ENCODE measurements around the gene CA10.

Gene CA10

DNA sequence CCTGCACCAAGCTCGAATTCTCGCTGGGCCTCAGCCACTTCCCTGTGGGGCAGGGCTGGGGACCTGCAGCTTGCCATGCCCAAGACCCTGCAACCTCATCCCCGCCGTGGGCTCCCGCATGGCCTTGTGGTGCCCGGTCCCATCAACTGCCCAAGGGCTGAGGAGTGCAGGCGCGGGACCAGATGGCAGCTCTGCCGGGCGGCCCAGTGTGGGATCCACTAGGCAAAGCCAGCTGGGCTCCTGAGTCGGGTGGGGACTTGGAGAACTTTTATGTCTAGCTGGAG is 489.6 kb downstream of the CA10 start:
- no peak for DNase-seq

DNA sequence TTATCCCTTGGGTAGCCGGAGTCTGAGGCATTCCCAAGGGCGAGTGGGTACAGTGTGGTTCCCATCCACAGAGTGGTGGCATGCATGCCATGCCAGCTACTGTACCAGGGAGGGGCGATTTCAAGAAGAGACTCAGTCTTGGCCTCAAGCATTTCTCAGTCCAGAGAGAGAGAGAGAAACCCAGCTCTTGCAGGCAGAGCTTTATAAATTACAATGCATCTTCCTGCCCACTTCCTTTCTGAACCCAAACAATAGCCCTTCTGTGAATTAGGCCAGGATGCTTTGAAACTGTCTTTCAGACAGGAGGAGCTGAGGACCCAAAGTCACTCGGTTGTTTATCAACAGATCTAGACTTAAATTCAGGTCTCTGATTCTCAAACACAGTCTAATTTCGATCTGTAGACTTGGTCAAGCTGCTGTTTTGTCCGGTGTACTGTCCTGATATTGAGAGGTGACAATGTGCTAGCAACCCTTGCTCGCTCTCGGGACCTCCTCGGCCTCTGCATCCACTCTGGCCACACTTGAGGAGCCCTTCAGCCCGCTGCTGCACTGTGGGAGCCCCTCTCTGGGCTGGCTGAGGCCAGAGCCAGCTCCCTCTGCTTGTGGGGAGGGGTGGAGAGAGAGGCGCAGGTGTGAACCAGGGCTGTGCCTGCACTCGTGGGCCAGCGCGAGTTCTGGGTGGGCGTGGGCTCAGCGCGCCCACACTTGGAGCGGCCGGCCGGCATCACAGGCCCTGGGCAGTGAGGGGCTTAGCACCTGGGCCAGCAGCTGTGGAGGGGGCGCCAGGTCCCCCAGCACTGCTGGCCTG is 490.2 kb downstream of the CA10 start:
- DNase-seq: no peak

DNA sequence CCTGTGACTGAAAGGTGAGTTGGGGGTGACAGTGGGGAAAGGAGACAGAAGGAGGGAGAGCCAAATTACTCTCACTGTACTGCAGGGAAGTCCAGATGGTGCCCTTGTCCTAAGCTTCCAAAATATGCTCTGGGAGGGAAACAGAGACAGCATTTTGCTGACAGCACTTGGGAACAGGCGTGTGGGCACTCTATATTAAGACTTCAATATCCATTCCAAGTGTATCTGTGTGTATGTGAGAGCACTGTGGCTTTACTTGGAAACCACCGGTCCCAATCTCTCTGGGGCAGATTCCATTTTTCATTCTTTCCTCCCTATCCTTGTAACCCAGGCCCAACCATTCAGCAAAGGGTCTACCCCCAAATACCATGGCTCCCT is 490.8 kb downstream of the CA10 start:
- no peak for DNase-seq

DNA sequence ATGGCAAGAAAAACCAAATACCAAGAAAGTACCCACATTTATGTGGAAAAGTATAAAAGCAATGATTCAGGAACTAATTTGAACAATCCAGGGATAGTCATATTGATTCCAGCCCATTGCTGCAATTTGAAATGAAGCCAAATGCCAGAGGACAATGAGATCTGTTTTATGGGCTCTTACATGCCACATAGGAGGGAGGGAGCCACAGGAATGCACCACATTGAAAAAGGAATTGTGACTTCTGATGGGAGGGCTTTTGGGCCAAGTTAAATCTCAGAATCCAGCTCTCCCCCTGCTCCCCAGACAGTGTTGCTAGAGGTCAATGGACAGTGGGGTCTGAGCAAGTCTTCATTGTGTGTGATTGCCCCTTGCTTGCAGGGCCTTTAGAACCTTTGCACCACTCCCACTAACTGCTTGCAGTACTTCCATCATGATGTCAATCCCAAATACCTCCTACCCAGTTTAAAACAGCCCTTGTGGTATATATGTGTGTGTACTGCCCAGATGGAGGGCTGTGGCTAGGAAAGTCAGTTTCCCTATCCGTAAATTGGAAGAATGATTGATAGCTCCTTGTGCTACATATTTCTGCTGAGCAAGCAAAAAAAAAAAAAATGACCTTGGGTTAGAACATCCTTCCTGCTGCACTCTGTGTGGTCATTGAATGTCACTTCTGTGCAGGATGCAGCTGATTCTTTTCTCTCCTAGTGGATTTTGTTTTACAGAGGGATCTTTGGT is 491.4 kb downstream of the CA10 start:
- DNase-seq: no peak

DNA sequence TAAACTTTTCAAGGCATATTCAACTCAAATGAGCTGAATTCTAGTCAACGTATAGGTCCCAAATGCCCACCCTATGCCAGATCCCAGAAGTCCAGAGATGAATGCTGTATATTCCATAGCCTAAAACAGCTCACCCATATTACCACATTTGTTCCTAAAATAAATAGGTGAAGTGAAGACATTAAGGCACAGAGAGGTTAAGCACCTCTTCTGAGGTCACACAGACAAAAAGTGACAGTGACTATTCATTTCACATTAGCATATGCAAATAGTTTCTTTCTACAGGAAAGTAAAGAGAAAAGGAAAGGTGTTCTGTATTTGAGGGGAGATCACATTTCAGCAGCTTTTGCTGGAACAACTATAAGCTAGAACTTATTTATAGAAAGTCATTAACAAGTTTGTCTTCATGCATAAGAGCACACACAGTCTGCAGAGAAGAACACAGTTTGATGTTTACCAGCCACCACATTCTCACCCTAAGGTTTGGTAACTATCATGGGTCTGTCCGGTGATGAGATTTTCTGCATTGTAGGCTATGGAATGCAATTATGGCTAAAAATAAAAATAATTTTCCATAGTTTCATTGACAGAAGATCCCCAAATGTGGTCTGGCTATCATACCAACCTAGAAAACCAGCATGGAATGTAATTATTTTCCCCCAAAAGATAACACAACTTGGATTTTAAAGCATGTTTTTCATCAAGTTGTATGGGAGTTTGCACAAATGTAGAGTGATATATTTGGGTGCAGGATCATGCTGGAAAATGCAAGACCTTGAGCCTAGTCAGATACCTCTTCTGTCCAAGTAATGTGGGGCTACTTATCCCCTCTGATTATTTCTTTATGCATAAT is 496.1 kb downstream of the CA10 start:
- no peak for DNase-seq

DNA sequence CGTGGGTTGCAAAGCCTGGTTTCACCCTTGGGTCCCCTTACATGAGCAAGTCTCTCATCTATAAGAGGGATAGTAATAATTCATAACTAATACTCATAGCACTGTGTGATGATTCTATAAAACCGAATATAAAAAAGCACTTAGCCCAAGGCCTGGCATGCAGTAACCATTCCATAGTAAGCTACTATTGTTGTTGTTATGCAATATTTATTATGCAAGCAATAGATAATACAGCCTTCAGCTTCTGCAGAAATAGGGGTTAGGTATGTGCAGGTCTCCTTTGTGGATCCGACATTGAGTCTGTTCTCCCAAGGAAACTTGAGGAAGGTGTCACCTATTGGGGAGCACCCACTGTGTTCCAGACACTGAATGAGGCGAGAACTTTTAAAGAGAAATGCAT is 497.1 kb downstream of the CA10 start:
- no peak for DNase-seq

DNA sequence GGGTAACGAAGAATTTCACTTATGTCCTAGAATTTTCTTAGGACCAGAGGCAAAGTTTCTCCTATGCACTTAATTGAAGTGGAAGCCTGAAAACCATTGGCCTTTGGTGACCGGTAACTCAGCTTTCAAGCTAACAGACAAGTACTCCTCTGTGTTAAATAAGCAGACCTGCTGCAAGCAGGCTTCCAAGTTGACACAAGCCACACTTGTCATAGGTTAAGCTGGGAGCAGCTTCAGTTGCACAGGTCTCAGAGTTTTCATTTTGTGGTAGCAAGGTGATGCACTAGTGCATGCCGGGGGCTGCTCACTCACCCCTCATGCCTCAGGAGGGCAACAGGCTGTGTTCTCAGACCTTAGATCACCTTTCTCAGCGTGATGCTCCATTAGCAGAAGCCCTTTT is 498.2 kb downstream of the CA10 start:
- no peak for DNase-seq

DNA sequence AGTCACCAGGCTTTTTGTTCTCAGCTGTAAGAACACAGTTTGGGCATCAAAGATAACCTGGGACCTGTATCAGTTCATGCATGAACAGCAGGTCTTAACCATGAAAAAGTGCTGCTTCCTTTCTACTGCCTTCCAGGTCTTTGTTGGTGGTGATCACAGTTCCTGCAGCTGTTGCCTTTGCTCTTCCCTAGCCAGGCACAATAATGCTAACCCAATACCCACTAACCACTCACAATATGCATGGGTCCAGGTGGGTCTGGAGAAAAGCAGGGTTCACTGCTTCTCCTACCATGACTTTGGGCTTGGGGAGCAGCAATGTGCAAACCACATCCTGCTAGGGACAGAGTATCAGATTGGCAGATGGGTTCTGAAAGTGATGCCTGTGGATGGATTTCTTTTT is 501.3 kb downstream of the CA10 start:
- DNase-seq: no peak

DNA sequence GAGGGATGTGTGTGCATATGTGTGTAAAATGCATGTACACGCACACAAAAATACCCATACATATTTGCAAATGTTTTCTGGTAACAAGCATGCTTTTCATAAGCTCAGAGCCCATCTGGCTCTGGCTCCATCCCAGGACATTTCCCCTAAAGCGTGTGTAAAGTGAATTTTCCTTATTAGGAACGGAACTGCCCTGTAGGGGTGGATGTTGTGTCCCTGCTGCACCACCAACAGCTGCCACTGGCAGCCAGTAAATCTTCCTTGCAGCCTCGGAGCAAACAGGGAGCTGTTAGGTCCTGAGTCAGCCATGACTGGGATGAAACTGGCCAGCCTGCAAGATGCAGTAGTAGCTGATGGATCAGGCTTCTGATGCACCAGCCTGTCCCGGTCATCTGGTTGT is 504.6 kb downstream of the CA10 start:
- no peak for DNase-seq

DNA sequence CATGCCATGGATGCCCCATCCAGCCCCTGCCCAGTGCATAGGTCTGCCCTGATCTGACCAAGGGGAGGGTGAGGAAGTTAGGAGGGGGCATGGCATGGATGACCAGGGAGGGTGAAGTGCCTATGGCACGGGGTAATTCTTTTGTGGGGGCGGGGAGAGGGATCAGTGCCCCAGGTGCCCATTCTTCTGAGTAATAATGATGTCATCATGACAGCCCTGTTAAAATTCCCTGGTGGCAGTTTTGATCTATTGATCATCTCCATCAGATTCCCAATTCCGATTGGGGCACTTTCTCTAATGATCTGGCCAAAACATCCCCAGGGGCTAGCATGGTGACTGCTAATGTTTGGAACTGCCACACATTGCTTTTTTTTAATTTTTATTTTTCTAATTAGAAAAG is 506.0 kb downstream of the CA10 start:
- no peak for DNase-seq

DNA sequence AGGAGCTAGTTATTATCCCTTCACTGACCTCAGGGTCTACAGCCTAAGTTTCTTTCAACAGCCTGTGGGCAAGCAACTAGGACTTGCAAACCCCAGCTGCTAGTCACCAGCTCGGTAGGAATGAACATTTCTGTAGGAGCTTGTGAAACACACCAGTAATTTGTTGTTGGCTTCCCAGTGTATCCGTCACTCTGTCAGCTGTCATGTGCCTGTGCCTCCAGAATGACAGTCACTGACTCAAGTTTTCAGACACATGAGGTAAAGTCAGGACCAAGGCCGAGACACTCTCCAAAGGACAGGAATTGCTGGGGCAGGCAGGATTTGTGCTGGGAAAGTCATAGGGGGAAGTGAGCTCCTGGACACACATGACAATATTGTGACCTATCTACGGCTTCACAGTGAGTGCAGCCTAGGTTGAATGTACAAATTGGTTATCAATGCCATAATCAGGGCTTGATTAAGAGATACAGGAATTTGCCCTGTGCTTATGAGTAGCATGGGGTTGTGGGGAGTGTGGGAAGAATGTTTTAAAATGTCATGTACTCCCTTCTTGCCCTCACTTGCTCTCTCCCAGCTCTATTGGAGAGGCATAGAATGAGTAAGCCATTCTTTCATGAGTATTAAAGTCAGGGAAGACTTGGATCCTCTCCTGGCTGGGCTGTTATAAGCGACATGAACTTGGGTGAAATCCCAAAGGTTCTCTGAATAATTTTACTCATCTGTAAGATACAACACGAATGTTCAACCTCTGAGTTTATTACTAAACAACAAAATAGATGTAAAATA is 506.8 kb downstream of the CA10 start:
- no peak for DNase-seq

DNA sequence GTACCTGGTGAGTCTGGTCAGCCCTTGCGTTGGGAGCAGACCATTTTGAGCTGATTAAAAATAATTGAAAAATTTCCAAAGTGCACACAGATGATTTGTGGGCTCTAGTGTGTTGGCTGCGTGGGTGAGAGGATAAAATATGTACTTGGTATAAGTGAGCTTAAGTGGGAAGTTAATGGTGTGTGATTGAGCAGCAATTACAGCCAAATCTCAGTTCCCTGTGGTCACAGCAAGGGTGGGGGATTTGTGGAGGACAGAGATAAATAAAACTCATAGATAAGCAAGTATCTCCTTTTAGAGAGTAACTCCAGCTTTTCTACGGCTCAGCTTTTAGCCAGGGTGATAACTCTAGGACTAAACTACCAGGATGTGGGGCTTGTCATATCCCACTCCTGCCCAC is 507.7 kb downstream of the CA10 start:
- no peak for DNase-seq

DNA sequence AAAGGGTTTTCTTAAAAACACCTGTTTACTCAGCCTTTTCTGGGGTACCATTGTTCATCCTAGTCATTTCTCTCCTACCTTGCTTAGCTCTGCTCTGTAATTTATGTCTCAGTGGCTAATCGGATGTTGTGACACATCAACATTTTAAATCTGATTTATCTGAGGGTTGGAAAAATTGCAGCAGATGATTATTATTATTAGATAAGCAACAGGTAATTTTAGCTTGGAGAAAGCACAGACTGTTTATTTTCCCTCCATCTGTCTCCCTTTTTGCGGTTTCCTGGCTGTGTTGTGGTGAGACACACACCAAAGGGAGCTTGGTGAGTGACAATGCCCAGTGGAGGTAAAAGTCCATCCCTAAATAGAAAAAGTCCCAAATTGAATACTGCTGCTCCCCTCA is 508.3 kb downstream of the CA10 start:
- DNase-seq: no peak

DNA sequence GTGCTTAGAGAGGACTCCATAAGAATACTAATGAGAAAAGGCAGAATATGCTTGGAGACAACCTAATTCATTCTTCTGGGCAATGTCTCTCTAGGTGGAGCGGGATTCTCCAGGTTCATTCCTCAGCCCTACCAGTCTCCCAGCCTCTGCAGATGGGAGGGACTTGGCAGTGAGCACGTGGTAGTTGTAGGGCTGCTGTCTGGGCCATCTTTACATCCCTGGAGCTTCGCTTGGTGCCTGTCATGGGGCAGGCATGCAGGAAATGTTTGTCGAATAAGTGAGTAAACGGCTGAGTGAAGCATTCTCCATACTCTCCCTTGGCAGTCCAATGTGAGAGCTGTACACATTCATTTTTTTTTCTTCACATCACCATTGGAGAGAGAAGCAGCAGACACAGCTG is 510.7 kb downstream of the CA10 start:
- no peak for DNase-seq

DNA sequence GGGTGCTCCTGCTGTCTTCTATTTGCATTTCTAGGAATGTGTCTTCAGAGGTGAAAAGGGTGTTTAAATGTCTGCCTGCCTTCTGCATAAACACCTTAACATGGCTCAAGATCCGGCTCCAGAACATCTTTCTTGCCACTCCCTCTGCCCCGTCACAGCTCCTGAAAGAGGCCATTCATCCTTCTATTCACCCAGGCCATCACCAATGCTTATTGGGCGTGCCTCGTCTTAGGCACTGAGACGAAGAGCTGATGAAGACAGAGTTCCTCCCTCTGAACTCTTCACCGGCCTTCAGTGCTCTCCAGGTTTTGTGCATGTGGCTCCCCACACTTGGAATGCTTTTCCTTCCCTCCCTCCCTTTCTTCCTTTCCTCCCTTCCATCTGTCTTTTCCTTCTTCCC is 511.4 kb downstream of the CA10 start:
- DNase-seq: no peak

DNA sequence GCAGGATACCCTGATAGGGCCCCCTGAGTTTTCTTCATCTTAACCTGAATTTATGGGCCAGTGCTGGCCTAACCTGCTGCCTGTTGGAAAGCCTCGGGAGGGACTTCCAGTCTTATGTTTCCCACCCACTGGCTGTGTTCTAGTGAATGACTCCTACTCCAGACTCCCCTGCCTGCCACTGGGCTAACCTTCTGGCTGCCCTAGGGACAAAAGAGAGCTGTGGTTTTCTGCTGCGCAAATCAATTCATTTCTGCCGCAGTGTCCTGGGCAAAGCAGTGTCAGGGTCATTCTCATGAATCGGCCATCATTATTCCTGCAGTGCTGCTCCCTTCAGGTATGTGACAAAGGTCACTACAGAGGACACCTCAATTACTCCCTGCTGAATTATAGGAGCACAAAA is 512.0 kb downstream of the CA10 start:
- DNase-seq: no peak

DNA sequence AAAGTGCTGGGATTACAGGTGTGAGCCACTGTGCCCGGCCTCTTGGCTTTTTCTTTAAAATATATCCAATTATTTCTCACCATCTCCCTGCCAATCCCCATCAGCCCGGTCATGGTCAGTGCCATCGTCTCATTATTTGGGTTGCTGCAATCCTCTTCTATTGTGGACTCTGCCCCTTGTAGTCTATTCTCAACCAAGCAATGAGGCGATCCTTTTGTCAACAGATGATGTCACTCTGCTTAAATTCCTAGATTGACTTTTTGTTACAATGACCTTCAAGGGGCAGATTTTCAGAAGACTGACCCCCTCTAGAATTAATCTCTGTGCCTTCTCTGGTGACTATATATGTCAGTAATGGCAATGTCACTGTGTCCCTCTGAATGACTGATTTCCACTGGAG is 513.5 kb downstream of the CA10 start:
- DNase-seq: no peak

DNA sequence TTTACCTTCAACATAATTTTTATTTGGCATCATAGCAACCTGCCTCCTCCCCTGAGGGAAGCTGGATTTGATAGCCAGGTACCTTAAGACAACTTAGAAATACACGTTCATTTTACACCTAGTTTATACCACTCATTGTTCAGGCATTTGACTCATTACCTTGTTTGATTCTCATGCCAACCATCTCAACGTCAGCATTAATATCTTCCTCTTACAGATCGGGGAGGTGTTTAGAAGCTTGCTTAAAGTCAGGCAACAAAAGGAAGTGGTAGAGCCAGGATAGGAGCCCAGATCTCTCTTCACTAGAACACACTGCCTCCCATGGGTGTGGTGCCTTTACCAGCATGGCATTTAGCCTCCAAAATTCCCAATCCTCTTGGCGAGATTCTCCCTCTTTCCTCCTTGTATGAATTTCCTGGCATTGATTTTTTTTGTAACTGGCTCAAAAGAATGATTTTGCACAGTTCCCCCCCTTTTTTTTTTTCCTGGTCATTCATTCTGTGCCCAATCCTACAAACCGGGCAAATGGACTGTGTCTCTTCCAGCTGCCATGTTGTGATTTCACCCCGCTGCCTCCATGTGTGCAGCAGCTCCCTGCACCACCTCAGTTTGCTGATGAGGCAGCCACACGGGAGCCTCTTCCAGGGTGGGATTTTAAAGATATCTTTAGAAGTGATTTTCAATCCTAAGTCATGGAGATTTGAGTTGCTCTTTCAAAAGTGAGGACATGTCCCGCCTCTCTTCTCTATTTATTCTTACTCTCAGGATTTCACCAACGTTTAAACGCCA is 514.6 kb downstream of the CA10 start:
- no peak for DNase-seq

DNA sequence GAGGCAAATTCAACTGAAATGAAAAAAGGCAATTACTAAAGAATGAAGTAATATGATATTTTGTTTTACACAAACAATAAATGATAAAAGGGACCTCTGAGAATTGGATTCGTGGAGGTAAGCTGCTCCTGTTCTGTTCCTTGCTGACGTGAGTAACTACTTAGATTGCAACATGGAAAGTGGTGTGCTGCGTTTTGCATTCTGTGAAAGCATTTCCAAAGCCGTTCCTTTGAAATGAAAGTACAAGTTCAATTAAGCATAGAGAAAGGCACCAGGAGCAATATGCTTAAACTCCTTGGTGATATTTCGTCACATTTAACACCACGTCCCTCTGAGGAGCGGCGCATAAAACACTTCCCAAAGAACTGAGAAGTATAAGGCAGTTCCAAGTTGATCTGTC is 516.5 kb downstream of the CA10 start:
- DNase-seq: no peak

DNA sequence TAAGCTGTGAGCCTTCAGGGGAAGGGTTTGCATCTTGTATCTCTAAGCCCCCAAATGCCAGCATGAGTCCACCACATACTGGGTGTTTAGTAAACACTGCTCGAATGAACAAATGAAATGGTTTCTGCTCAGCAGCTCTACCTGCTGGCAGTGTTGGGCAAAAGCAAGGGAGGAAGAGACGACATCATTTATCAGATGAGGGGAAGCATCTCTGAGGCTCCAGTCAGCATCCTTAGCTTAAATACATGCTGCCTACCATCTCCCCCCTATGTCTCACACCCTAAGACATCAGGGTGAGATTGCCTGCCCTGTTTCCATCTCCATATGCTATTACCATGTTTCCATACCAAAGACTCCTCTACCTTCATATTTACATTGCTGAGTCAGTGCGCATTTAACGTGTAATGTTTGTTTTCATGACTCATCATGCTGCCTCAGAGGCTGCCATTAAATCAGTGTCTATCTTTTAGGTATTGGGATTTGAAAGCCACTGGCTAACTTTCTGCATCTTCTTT is 518.3 kb downstream of the CA10 start:
- DNase-seq: peak in 1 of 2 experiments; percentile 12

DNA sequence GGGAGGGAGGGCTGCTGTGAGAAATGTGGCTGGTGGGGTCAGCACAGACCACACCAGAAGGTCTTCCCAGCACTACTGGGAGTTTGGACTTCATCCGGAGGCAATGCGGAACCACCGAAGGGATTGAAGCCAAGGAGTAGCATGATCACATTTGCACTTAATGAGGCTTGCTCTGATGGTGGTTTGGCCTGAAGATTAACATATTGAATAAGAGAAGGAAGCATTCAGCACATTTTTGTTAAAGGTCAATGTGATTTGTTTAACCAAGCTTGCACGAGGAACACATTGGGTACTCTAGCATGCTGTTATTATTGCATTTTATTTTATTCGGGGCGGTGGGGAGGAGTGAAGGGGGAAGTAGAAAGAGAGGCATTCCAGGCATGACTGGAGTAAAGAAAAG is 519.5 kb downstream of the CA10 start:
- no peak for DNase-seq

DNA sequence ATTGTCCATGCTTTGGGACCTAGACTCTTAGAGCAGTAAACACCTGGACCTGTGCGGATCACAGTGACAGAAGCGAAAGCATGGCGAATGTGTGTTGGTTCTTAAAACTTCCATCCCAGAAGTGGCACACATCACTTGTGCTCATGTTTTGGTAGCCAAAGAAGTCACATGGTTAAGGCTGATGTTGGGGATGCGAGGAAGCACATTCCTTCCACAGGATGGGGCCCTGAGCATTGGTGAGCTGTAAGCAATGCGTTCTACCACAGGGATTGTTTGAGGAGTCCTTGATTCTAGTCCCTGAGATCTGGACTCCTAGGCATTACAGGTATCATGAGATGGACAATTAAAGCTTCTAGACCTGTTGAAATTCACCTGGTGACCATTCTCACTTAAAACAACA is 522.2 kb downstream of the CA10 start:
- no peak for DNase-seq

Data from NCI-H1930 (cell line).